Nephron progenitor cell (in vitro differentiated cells): ENCODE results near the gene LAP3.
"Not testable (repeated sequence)": the region's sequence is repeated elsewhere in the genome, so short reads cannot be mapped to it uniquely, and the experiment has no call there.

ENCODE experiments used
- DNase-seq: peaks from one replicate; pipeline ENCODE4 v3.0.0; 2021
- H3K27ac Mint-ChIP-seq: 2 replicates; pipeline ENCODE4 v1.8.0; 2021; ENCODE audit warnings: mild to moderate bottlenecking, moderate library complexity, mixed read lengths
- H3K27me3 Mint-ChIP-seq: 2 replicates; pipeline ENCODE4 v1.8.0; 2021; ENCODE audit warnings: mild to moderate bottlenecking, low read depth, mixed read lengths; ENCODE audit not compliant: poor library complexity
- H3K36me3 Mint-ChIP-seq: 2 replicates; pipeline ENCODE4 v1.8.0; 2021; ENCODE audit warnings: low read depth, mixed read lengths
- H3K4me1 Mint-ChIP-seq: 2 replicates; pipeline ENCODE4 v1.8.0; 2021; ENCODE audit warnings: mixed read lengths
- H3K4me3 Mint-ChIP-seq: 2 replicates; pipeline ENCODE4 v1.8.0; 2021; ENCODE audit warnings: mild to moderate bottlenecking, moderate library complexity, mixed read lengths
- H3K9me3 Mint-ChIP-seq: 2 replicates; pipeline ENCODE4 v1.8.0; 2021; ENCODE audit warnings: mild to moderate bottlenecking, moderate library complexity, mixed read lengths
- CTCF ChIP-seq: fragments of 200-600 bp; sonication (generic); IDR thresholded peaks from 2 replicates; pipeline ENCODE4 v1.5.0; 2021; ENCODE audit warnings: antibody characterized with exemption

The LAP3 gene

GRCh38 chr4:17562157-17562556, 14.8 kb upstream of the LAP3 start:
- no peak for DNase-seq
- Mint-ChIP-seq H3K4me1 (no peaks in the 10 kb centered on the region), H3K36me3 (no peaks in the 10 kb centered on the region), H3K9me3 (no peaks in the 10 kb centered on the region), H3K27ac (no peak overlapping the region), H3K4me3 (no peak overlapping the region), H3K27me3 (peaks cover 23% of the 10 kb centered on the region)
- no peak for TF ChIP-seq CTCF

- DNase-seq = no peak
- H3K27ac Mint-ChIP-seq = no peak overlapping the region
- H3K4me1 Mint-ChIP-seq = no peaks in the 10 kb centered on the region
- no peaks in the 10 kb centered on the region for H3K36me3 Mint-ChIP-seq
- no peak overlapping the region for H3K4me3 Mint-ChIP-seq
- peaks cover 19% of the 10 kb centered on the region for H3K27me3 Mint-ChIP-seq
- peaks cover 3% of the 10 kb centered on the region for H3K9me3 Mint-ChIP-seq
- TF ChIP-seq CTCF = no peak
Measured at GRCh38 chr4:17565846-17566245, 11.2 kb upstream of the LAP3 start.

GRCh38 chr4:17567271-17567670, 9.7 kb upstream of the LAP3 start:
- no peak for TF ChIP-seq CTCF
- DNase-seq = no peak

GRCh38 chr4:17574206-17574605, 2.8 kb upstream of the LAP3 start:
- no peak overlapping the region for H3K27ac Mint-ChIP-seq
- no peaks in the 10 kb centered on the region for H3K9me3 Mint-ChIP-seq
- no peak for TF ChIP-seq CTCF
- no peak overlapping the region for H3K4me3 Mint-ChIP-seq
- peaks cover 29% of the 10 kb centered on the region for H3K4me1 Mint-ChIP-seq
- DNase-seq = no peak
- peaks cover 9% of the 10 kb centered on the region for H3K27me3 Mint-ChIP-seq
- H3K36me3 Mint-ChIP-seq = no peaks in the 10 kb centered on the region

More at GRCh38 chr4:17567271-17567670, 9.7 kb upstream of the LAP3 start:
- no peak overlapping the region for H3K27ac Mint-ChIP-seq
- H3K4me1 Mint-ChIP-seq = peaks cover 6% of the 10 kb centered on the region
- peaks cover 15% of the 10 kb centered on the region for H3K27me3 Mint-ChIP-seq
- no peak overlapping the region for H3K4me3 Mint-ChIP-seq
- no peaks in the 10 kb centered on the region for H3K36me3 Mint-ChIP-seq
- H3K9me3 Mint-ChIP-seq = peaks cover 3% of the 10 kb centered on the region

GRCh38 chr4:17575177-17575576, 1.8 kb upstream of the LAP3 start:
- H3K27ac Mint-ChIP-seq, DNase-seq, H3K4me3 Mint-ChIP-seq, H3K27me3 Mint-ChIP-seq, H3K9me3 Mint-ChIP-seq, H3K36me3 Mint-ChIP-seq: not testable (repeated sequence)
- H3K4me1 Mint-ChIP-seq = peaks cover 29% of the 10 kb centered on the region

GRCh38 chr4:17577665-17578481, 875 bp downstream of the LAP3 start:
- H3K27me3 Mint-ChIP-seq = peaks cover 4% of the 10 kb centered on the region
- DNase-seq = peak; percentile 56
- no peaks in the 10 kb centered on the region for H3K36me3 Mint-ChIP-seq
- H3K4me1 Mint-ChIP-seq = peaks cover 23% of the 10 kb centered on the region
- no peak for TF ChIP-seq CTCF
- H3K4me3 Mint-ChIP-seq = peak overlapping the region; percentile 90
- peak overlapping the region; percentile 78 for H3K27ac Mint-ChIP-seq
- no peaks in the 10 kb centered on the region for H3K9me3 Mint-ChIP-seq
